ENCODE data around the gene SGK1.
"Not testable (repeated sequence)": the region's sequence is repeated elsewhere in the genome, so short reads cannot be mapped to it uniquely, and the experiment has no call there.

Gene SGK1

DNA sequence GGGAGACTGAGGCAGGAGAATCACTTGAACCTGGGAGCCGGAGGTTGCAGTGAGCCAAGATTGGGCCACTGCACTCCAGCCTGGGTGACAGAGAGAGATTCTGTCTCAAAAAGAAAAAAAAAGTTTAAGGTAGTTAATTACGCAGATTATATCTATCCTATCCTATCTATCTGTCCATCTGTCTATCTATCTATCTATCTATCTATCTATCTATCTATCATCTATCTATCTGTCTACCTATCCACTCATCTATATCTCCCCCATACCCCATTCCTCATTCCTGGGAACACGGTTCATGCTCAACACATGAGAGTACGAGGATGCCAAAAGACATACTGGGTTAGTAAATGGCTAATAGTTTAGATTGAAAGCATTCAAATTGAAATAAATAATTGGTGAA, 8.3 kb upstream of the SGK1 start:
- H3K4me1 ChIP-seq (ENCODE audit: control insufficient read depth, insufficient read depth, low read length); H3K4me3 ChIP-seq (ENCODE audit: low read depth, low read length); H3K9me3 ChIP-seq (ENCODE audit: control insufficient read depth, insufficient read depth, low read depth, low read length); H3K27ac ChIP-seq (ENCODE audit: extremely low read depth, low read depth, low read length); H3K36me3 ChIP-seq (ENCODE audit: control insufficient read depth in 2 of 2, insufficient read depth in 1 of 2, low read length in 2 of 2); POLR2A ChIA-PET; CTCF ChIA-PET: not testable (repeated sequence)

- POLR2A ChIA-PET: no interaction called here
- no peak overlapping the region for H3K27ac ChIP-seq (ENCODE audit: extremely low read depth, low read depth, low read length)
- no peak overlapping the region for H3K4me3 ChIP-seq (ENCODE audit: low read depth, low read length)
- TF ChIP-seq ZNF394 (tag by site-specific recombination; IDR thresholded peaks at IDR 0.05; ENCODE audit: borderline replicate concordance) (no peak), GLI2 (tag by site-specific recombination; IDR thresholded peaks at IDR 0.05; ENCODE audit: borderline replicate concordance, low read depth) (no peak), ZNF473 (tag by site-specific recombination; IDR thresholded peaks at IDR 0.05) (no peak), ZNF391 (tag by site-specific recombination; IDR thresholded peaks at IDR 0.05; ENCODE audit: borderline replicate concordance, low read depth) (no peak), ZFP3 (tag by site-specific recombination; IDR thresholded peaks at IDR 0.05; ENCODE audit: low read depth) (no peak), PATZ1 (tag by site-specific recombination; IDR thresholded peaks at IDR 0.05) (no peak), ZNF658 (tag by site-specific recombination; IDR thresholded peaks at IDR 0.05) (no peak), ZNF514 (tag by site-specific recombination; IDR thresholded peaks at IDR 0.05) (no peak), ZNF354C (tag by site-specific recombination; IDR thresholded peaks at IDR 0.05; ENCODE audit: borderline replicate concordance, low read depth) (no peak), ZNF202 (tag by site-specific recombination; IDR thresholded peaks at IDR 0.05; ENCODE audit: borderline replicate concordance) (no peak), ZNF239 (tag by site-specific recombination; IDR thresholded peaks at IDR 0.05) (no peak), ZNF558 (tag by site-specific recombination; IDR thresholded peaks at IDR 0.05) (no peak), ELK4 (IDR thresholded peaks at IDR 0.05; ENCODE audit: borderline replicate concordance, low read depth, low read length) (no peak), ZNF747 (tag by site-specific recombination; IDR thresholded peaks at IDR 0.05) (no peak)
- no peaks in the 10 kb centered on the region for H3K4me1 ChIP-seq (ENCODE audit: control insufficient read depth, insufficient read depth, low read length)
- no peaks in the 10 kb centered on the region for H3K9me3 ChIP-seq (ENCODE audit: control insufficient read depth, insufficient read depth, low read depth, low read length)
- CTCF ChIA-PET: interaction anchor here (0.6 kb wide), 2 partner anchors 318 to 320 kb away, joined by 3 to 4 read pairs; no protein-coding TSS in a partner anchor
- no peaks in the 10 kb centered on the region for H3K36me3 ChIP-seq (ENCODE audit: control insufficient read depth in 2 of 2, insufficient read depth in 1 of 2, low read length in 2 of 2)
Measured at GRCh38 chr6:134324766-134325165, 6.9 kb upstream of the SGK1 start.

DNA sequence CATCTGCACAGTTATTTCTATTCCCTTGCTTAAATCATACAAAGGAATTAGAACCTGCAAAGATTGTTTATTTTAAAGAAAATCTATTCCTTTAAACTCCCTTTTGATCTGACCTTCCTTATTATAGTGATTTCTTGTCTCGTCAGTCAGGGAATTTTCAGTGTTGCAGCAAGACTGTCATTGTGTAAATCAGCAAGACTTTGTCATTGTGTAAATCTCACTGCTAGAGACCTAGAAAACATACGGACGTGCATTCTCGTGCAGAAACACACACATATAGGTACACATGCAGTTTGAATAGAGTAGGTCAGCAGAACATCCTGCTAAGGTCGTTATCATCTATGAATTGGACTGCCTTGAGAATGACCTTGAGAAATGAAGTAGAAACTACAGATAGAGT, 6.2 kb upstream of the SGK1 start:
- CTCF ChIA-PET: interaction anchor here (0.7 kb wide), 1 partner anchor 191 kb away, joined by 3 read pairs; no protein-coding TSS in a partner anchor
- POLR2A ChIA-PET: no interaction called here

GRCh38 chr6:134323698-134324097, 5.8 kb upstream of the SGK1 start:
- TF ChIP-seq ZNF121 (tag by site-specific recombination; IDR thresholded peaks at IDR 0.05) (no peak), ZNF10 (tag by site-specific recombination; IDR thresholded peaks at IDR 0.05) (no peak), BCL11B (tag by site-specific recombination; IDR thresholded peaks at IDR 0.05; ENCODE audit: low read depth) (no peak), ZEB2 (tag by site-specific recombination; IDR thresholded peaks at IDR 0.05) (no peak), ZFHX2 (tag by site-specific recombination; conservative IDR thresholded peaks at IDR 0.05) (peak; percentile 62), ZNF391 (tag by site-specific recombination; IDR thresholded peaks at IDR 0.05; ENCODE audit: borderline replicate concordance, low read depth) (no peak), EGR2 (tag by site-specific recombination; IDR thresholded peaks at IDR 0.05; ENCODE audit: low read depth) (peak; percentile 60), ZNF423 (tag by site-specific recombination; IDR thresholded peaks at IDR 0.05) (no peak), PRDM1 (tag by site-specific recombination; IDR thresholded peaks at IDR 0.05) (no peak)
- TF ChIP-seq, protein P1, sequence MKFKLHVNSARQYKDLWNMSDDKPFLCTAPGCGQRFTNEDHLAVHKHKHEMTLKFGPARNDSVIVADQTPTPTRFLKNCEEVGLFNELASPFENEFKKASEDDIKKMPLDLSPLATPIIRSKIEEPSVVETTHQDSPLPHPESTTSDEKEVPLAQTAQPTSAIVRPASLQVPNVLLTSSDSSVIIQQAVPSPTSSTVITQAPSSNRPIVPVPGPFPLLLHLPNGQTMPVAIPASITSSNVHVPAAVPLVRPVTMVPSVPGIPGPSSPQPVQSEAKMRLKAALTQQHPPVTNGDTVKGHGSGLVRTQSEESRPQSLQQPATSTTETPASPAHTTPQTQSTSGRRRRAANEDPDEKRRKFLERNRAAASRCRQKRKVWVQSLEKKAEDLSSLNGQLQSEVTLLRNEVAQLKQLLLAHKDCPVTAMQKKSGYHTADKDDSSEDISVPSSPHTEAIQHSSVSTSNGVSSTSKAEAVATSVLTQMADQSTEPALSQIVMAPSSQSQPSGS (tag by site-specific recombination; IDR thresholded peaks at IDR 0.05; ENCODE audit: low read depth): no peak
- Histone ChIP-seq H3K4me1 (ENCODE audit: control insufficient read depth, insufficient read depth, low read length) (no peaks in the 10 kb centered on the region), H3K9me3 (ENCODE audit: control insufficient read depth, insufficient read depth, low read depth, low read length) (no peaks in the 10 kb centered on the region), H3K4me3 (ENCODE audit: low read depth, low read length) (no peak overlapping the region), H3K36me3 (ENCODE audit: control insufficient read depth in 2 of 2, insufficient read depth in 1 of 2, low read length in 2 of 2) (no peaks in the 10 kb centered on the region), H3K27ac (ENCODE audit: extremely low read depth, low read depth, low read length) (no peak overlapping the region)
- ChIA-PET CTCF (interaction anchor here (0.7 kb wide), 1 partner anchor 191 kb away, joined by 3 read pairs; no protein-coding TSS in a partner anchor), POLR2A (no interaction called here)

More for the DNA sequence above, 6.2 kb upstream of the SGK1 start:
- H3K9me3 ChIP-seq (ENCODE audit: control insufficient read depth, insufficient read depth, low read depth, low read length): no peaks in the 10 kb centered on the region
- H3K27ac ChIP-seq (ENCODE audit: extremely low read depth, low read depth, low read length): no peak overlapping the region
- TF ChIP-seq ZNF433 (tag by site-specific recombination; IDR thresholded peaks at IDR 0.05; ENCODE audit: low read depth): no peak
- no peaks in the 10 kb centered on the region for H3K36me3 ChIP-seq (ENCODE audit: control insufficient read depth in 2 of 2, insufficient read depth in 1 of 2, low read length in 2 of 2)
- H3K4me1 ChIP-seq (ENCODE audit: control insufficient read depth, insufficient read depth, low read length): no peaks in the 10 kb centered on the region
- no peak overlapping the region for H3K4me3 ChIP-seq (ENCODE audit: low read depth, low read length)

Measured in HEK293 (cell line).